ENCODE data around the gene PPP1R13L. TPM values are rescaled to one million over a fixed set of nuclear protein-coding genes. Genes with fewer than 3 reads are reported as not detected.

PPP1R13L gene
- 10 to 100 TPM; 10.9 to 52.2 TPM for total RNA-seq

- ATAC-seq, result peak; percentile 3 to 67
- peaks cover 24 to 36% of the 10 kb centered on the region in 2 donors for H3K36me3 Mint-ChIP-seq
- peak within 1 kb of the TSS; percentile 91 to 95 for H3K27ac Mint-ChIP-seq
- H3K9me3 Mint-ChIP-seq, result no peaks in the 10 kb centered on the region
- peak in 1 of 2 donors; percentile 78 for DNase-seq (ENCODE audit: low spot score in 2 of 2)
Measured at GRCh38 chr19:45404557-45405434, at the start of gene PPP1R13L. TSS of gene PPP1R13L (minus strand) at chr19:45405069. CDS start at chr19:45398318, 6,751 bp downstream.

GRCh38 chr19:45451850-45452387, 47.0 kb upstream of the PPP1R13L start:
- peak overlapping the region; percentile 94 to 98 for H3K27ac Mint-ChIP-seq
- no peak for DNase-seq (ENCODE audit: low spot score in 2 of 2)
- ATAC-seq, result no peak
- no peaks in the 10 kb centered on the region for H3K9me3 Mint-ChIP-seq
- peaks cover 0 to 5% of the 10 kb centered on the region in 2 donors for H3K36me3 Mint-ChIP-seq

- peaks cover 0 to 5% of the 10 kb centered on the region in 2 donors for H3K36me3 Mint-ChIP-seq
Measured at GRCh38 chr19:45451131-45451849, 46.4 kb upstream of the PPP1R13L start.

GRCh38 chr19:45450012-45450333, 45.1 kb upstream of the PPP1R13L start:
- Mint-ChIP-seq H3K9me3 (no peaks in the 10 kb centered on the region), H3K36me3 (peaks cover 0 to 5% of the 10 kb centered on the region in 2 donors), H3K27ac (peak overlapping the region; percentile 94 to 99)
- DNase-seq (ENCODE audit: low spot score in 2 of 2) (no peak), ATAC-seq (peak in 1 of 2 donors; percentile 13)

More at GRCh38 chr19:45451131-45451849, 46.4 kb upstream of the PPP1R13L start:
- DNase-seq (ENCODE audit: low spot score in 2 of 2) (peak; percentile 50 to 68), ATAC-seq (peak; percentile 44 to 71)
- H3K9me3 Mint-ChIP-seq, result no peaks in the 10 kb centered on the region
- peak overlapping the region; percentile 94 to 98 for H3K27ac Mint-ChIP-seq

- no peaks in the 10 kb centered on the region for H3K9me3 Mint-ChIP-seq
- H3K27ac Mint-ChIP-seq, result peak overlapping the region; percentile 67 to 94
- H3K36me3 Mint-ChIP-seq, result peaks cover 0 to 5% of the 10 kb centered on the region in 2 donors
- DNase-seq (ENCODE audit: low spot score in 2 of 2), result no peak
- no peak for ATAC-seq
Measured at GRCh38 chr19:45448887-45449299, 44.0 kb upstream of the PPP1R13L start.

GRCh38 chr19:45448425-45448756, 43.5 kb upstream of the PPP1R13L start:
- DNase-seq (ENCODE audit: low spot score in 2 of 2) (no peak), ATAC-seq (no peak)
- H3K9me3 Mint-ChIP-seq, result no peaks in the 10 kb centered on the region
- H3K36me3 Mint-ChIP-seq, result peaks cover 0 to 5% of the 10 kb centered on the region in 2 donors
- peak overlapping the region in 1 of 2 donors; percentile 73 for H3K27ac Mint-ChIP-seq

GRCh38 chr19:45446944-45447343, 42.1 kb upstream of the PPP1R13L start:
- Mint-ChIP-seq H3K36me3 (peaks cover 0 to 5% of the 10 kb centered on the region in 2 donors), H3K9me3 (no peaks in the 10 kb centered on the region), H3K27ac (no peak overlapping the region)
- ATAC-seq (no peak), DNase-seq (ENCODE audit: low spot score in 2 of 2) (no peak)

GRCh38 chr19:45446295-45446694, 41.4 kb upstream of the PPP1R13L start:
- Mint-ChIP-seq H3K27ac (no peak overlapping the region), H3K36me3 (peaks cover 0 to 5% of the 10 kb centered on the region in 2 donors), H3K9me3 (no peaks in the 10 kb centered on the region)
- ATAC-seq (no peak), DNase-seq (ENCODE audit: low spot score in 2 of 2) (no peak)

GRCh38 chr19:45445139-45445538, 40.3 kb upstream of the PPP1R13L start:
- ATAC-seq, result no peak
- H3K27ac Mint-ChIP-seq, result peak overlapping the region in 1 of 2 donors; percentile 94
- no peak for DNase-seq (ENCODE audit: low spot score in 2 of 2)
- H3K9me3 Mint-ChIP-seq, result no peaks in the 10 kb centered on the region
- H3K36me3 Mint-ChIP-seq, result peaks cover 0 to 1% of the 10 kb centered on the region in 2 donors

- Mint-ChIP-seq H3K36me3 (no peaks in the 10 kb centered on the region), H3K27ac (peak overlapping the region in 1 of 2 donors; percentile 94), H3K9me3 (no peaks in the 10 kb centered on the region)
- DNase-seq (ENCODE audit: low spot score in 2 of 2) (peak; percentile 80 to 83), ATAC-seq (peak; percentile 54 to 76)
Measured at GRCh38 chr19:45444318-45445041, 39.6 kb upstream of the PPP1R13L start.

GRCh38 chr19:45443462-45444317, 38.8 kb upstream of the PPP1R13L start:
- Mint-ChIP-seq H3K36me3 (no peaks in the 10 kb centered on the region), H3K27ac (peak overlapping the region; percentile 94 to 95), H3K9me3 (no peaks in the 10 kb centered on the region)
- peak; percentile 52 to 87 for DNase-seq (ENCODE audit: low spot score in 2 of 2)
- peak; percentile 21 to 72 for ATAC-seq

GRCh38 chr19:45442778-45443461, 38.1 kb upstream of the PPP1R13L start:
- no peaks in the 10 kb centered on the region for H3K9me3 Mint-ChIP-seq
- ATAC-seq, result peak in 1 of 2 donors; percentile 32
- no peak for DNase-seq (ENCODE audit: low spot score in 2 of 2)
- peak overlapping the region; percentile 41 to 94 for H3K27ac Mint-ChIP-seq
- no peaks in the 10 kb centered on the region for H3K36me3 Mint-ChIP-seq

- Mint-ChIP-seq H3K27ac (peak overlapping the region in 1 of 2 donors; percentile 94), H3K36me3 (no peaks in the 10 kb centered on the region), H3K9me3 (no peaks in the 10 kb centered on the region)
- no peak for DNase-seq (ENCODE audit: low spot score in 2 of 2)
- no peak for ATAC-seq
Measured at GRCh38 chr19:45442408-45442777, 37.5 kb upstream of the PPP1R13L start.

GRCh38 chr19:45440873-45441654, 36.2 kb upstream of the PPP1R13L start:
- no peak for DNase-seq (ENCODE audit: low spot score in 2 of 2)
- Mint-ChIP-seq H3K27ac (no peak overlapping the region), H3K9me3 (no peaks in the 10 kb centered on the region), H3K36me3 (no peaks in the 10 kb centered on the region)
- no peak for ATAC-seq

GRCh38 chr19:45440259-45440638, 35.4 kb upstream of the PPP1R13L start:
- peak overlapping the region; percentile 29 to 53 for H3K27ac Mint-ChIP-seq

More at GRCh38 chr19:45440259-45440638, 35.4 kb upstream of the PPP1R13L start:
- no peaks in the 10 kb centered on the region for H3K36me3 Mint-ChIP-seq
- no peak for DNase-seq (ENCODE audit: low spot score in 2 of 2)
- H3K9me3 Mint-ChIP-seq, result no peaks in the 10 kb centered on the region
- no peak for ATAC-seq
